ENCODE results near the gene PLA2G4B. TPM values are rescaled to one million over a fixed set of nuclear protein-coding genes. Genes with fewer than 3 reads are reported as not detected.

PLA2G4B gene
- total RNA-seq, 1 donor from 2014 or later: 8.2 TPM

- no peaks in the 10 kb centered on the region for H3K27me3 Mint-ChIP-seq
- H3K4me3 Mint-ChIP-seq: no peak overlapping the region
- ChIA-PET POLR2A (no interaction called here), CTCF (interaction anchor here (1.5 kb wide), 1 partner anchor 82 kb away, joined by 4 read pairs; no protein-coding TSS in a partner anchor)
- peaks cover 3% of the 10 kb centered on the region for H3K4me1 Mint-ChIP-seq
- H3K27ac Mint-ChIP-seq: no peak overlapping the region
- no peak for TF ChIP-seq CTCF (IDR thresholded peaks at IDR 0.05)
- DNase-seq (no peak), ATAC-seq (ENCODE audit: low read depth) (no peak)
- intact Hi-C loops (cut with micrococcal nuclease): no loop called here
- peaks cover 59% of the 10 kb centered on the region for H3K36me3 Mint-ChIP-seq (ENCODE audit: low read depth)
- H3K9me3 Mint-ChIP-seq: no peaks in the 10 kb centered on the region
Observed at GRCh38 chr15:41822471-41822870, 16.2 kb upstream of the PLA2G4B start.

- DNase-seq (no peak), ATAC-seq (ENCODE audit: low read depth) (no peak)
- no peaks in the 10 kb centered on the region for H3K27me3 Mint-ChIP-seq
- ChIA-PET POLR2A (no interaction called here), CTCF (interaction anchor here (1.5 kb wide), 1 partner anchor 82 kb away, joined by 4 read pairs; no protein-coding TSS in a partner anchor)
- H3K9me3 Mint-ChIP-seq: no peaks in the 10 kb centered on the region
- TF ChIP-seq CTCF (IDR thresholded peaks at IDR 0.05): no peak
- no peak overlapping the region for H3K27ac Mint-ChIP-seq
- peaks cover 6% of the 10 kb centered on the region for H3K4me1 Mint-ChIP-seq
- peaks cover 54% of the 10 kb centered on the region for H3K36me3 Mint-ChIP-seq (ENCODE audit: low read depth)
- intact Hi-C loops (cut with micrococcal nuclease): no loop called here
- H3K4me3 Mint-ChIP-seq: no peak overlapping the region
Observed at GRCh38 chr15:41822957-41823356, 15.7 kb upstream of the PLA2G4B start.

- ATAC-seq (ENCODE audit: low read depth) (no peak), DNase-seq (no peak)
- Mint-ChIP-seq H3K4me1 (peaks cover 7% of the 10 kb centered on the region), H3K27me3 (no peaks in the 10 kb centered on the region), H3K36me3 (ENCODE audit: low read depth) (peaks cover 51% of the 10 kb centered on the region), H3K9me3 (no peaks in the 10 kb centered on the region), H3K4me3 (no peak overlapping the region), H3K27ac (no peak overlapping the region)
- intact Hi-C loops (cut with micrococcal nuclease): no loop called here
- ChIA-PET CTCF (interaction anchor here (1.5 kb wide), 1 partner anchor 81 kb away, joined by 4 read pairs; no protein-coding TSS in a partner anchor), POLR2A (no interaction called here)
- TF ChIP-seq CTCF (IDR thresholded peaks at IDR 0.05): no peak
Observed at GRCh38 chr15:41823502-41823901, 15.1 kb upstream of the PLA2G4B start.

GRCh38 chr15:41824062-41824745 is 14.4 kb upstream of the PLA2G4B start:
- H3K27ac Mint-ChIP-seq: no peak overlapping the region

More at GRCh38 chr15:41824062-41824745, 14.4 kb upstream of the PLA2G4B start:
- TF ChIP-seq CTCF (IDR thresholded peaks at IDR 0.05): no peak
- ATAC-seq (ENCODE audit: low read depth) (no peak), DNase-seq (no peak)
- Mint-ChIP-seq H3K27me3 (no peaks in the 10 kb centered on the region), H3K4me1 (peaks cover 13% of the 10 kb centered on the region), H3K4me3 (no peak overlapping the region), H3K36me3 (ENCODE audit: low read depth) (peaks cover 45% of the 10 kb centered on the region), H3K9me3 (no peaks in the 10 kb centered on the region)
- intact Hi-C loops (cut with micrococcal nuclease): no loop called here
- ChIA-PET CTCF (interaction anchor here (1.5 kb wide), 1 partner anchor 81 kb away, joined by 4 read pairs; no protein-coding TSS in a partner anchor), POLR2A (interaction anchor here (0.6 kb wide), 1 partner anchor 618 kb away, joined by 8 read pairs; no protein-coding TSS in a partner anchor)
